HK-2 (cell line): Measurements from ENCODE around the gene KCNK13.
"Not testable (repeated sequence)": the region's sequence is repeated elsewhere in the genome, so short reads cannot be mapped to it uniquely, and the experiment has no call there.

ENCODE experiments used
- DNase-seq: peaks from one replicate; pipeline ENCODE4 v3.0.0-alpha.2; 2018; ENCODE audit not compliant: unreplicated experiment

The KCNK13 gene

DNA sequence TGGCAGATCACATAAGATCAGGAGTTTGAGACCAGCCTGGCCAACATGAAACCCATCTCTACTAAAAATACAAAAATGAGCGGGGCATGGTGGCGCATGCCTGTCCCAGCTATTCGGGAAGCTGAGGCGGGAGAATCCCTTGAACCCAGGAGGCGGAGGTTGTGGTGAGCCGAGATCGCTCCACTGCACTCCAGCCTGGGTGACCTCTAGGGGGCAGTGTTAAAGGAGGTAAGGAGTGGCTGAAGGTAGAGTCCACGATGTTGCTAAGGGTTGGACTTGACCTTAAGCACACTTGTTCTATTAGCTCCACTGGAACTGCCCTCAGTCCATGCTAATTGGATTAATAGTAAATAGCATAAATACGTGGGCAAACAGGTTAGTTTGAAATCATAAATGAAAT lies 132.1 kb downstream of the KCNK13 start:
- DNase-seq = no peak

DNA sequence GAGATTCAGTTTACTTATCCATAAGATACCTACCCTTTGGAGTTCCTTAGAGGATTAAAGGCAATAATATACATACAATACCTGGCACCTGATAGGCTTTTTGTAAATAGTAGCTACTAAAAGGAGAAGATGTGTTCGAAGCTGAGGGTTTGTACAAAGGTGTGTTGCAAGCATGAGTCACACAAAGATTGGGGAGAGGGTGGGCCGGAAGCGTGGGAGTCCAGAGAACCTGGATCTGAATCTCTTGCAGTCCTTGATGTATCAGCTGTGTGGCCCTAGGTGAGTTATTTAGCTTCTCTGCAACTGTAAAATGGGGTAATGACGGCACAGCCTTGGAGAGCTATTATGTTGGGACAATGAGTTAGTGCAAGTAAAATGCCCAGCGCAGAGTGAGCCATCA lies 132.9 kb downstream of the KCNK13 start:
- DNase-seq = no peak

DNA sequence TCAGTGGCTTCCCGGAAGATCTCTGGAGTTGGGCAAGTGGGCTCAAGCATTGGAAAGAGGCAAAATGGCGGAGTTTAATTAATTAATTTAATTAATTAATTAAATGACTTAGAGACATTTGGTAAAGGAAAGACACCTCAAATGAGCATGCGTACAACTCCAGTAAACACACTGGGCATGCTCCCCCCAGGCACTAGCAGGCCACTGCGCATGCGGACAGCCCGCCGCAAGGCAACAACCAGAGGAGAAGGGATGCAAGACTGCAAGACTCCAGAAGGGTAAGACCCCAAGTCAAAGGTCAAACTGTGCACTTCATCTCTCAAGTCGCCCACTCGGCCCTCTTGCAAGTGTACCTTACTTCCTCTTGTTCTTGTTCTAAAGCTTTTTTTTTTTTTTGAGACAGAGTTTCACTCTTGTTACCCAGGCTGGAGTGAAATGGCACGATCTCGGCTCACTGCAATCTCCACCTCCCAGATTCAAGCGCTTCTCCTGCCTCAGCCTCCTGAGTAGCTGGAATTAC lies 136.8 kb downstream of the KCNK13 start:
- no peak for DNase-seq

DNA sequence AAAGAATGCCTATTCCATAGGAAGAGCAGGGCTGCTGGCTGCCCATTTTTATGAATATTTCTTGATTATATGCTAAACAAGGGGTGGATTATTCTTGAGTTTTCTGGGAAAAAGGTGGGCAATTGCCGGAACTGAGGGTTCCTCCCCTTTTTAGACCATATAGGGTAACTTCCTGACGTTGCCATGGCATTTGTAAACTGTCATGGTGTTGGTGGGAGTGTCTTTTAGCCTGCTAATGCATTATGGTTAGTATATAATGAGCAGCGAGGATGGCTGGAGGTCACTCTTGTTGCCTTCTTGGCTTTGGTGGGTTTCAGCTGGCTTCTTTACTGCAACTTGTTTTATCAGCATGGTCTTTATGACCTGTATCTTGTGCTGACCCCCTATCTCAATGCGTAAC lies 138.8 kb downstream of the KCNK13 start:
- not testable (repeated sequence) for DNase-seq

DNA sequence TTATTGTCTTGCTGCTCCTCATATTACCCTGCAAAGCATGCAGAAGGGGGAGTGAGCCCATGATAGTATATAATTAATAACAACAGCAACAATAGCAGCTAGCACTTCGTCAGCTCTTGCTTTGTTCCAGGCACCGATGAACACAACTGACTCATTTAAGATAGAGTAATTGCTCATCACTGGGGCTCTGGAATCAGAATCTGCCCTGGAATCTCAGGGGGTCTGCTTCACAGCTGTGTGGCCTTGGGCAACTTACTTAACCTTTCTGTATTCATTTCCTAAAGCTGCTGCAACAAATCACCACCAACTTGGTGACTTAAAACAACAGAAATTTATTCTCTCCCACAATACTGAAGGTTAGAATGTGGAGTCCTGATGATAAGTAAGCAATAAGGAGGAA lies 139.6 kb downstream of the KCNK13 start:
- DNase-seq = no peak

DNA sequence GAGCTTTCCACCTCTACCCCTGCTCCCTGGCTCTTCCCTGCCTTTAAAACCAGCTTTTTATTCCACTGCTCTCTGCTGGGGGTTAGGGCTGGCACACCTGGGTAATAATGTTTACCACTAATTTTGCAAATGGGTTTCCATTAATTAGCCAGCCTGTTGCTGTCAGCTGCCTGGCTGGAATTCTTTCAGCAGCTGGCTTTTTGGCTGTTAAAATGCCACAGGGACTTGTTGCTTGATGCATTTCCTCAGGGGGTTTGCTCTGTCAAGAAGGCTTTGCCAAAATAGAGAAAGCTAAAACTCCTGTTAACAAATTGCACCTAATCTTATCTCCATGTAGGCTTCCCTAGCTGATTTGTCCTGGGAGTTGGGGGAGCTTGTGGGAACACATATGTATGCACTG lies 142.7 kb downstream of the KCNK13 start:
- DNase-seq = no peak

DNA sequence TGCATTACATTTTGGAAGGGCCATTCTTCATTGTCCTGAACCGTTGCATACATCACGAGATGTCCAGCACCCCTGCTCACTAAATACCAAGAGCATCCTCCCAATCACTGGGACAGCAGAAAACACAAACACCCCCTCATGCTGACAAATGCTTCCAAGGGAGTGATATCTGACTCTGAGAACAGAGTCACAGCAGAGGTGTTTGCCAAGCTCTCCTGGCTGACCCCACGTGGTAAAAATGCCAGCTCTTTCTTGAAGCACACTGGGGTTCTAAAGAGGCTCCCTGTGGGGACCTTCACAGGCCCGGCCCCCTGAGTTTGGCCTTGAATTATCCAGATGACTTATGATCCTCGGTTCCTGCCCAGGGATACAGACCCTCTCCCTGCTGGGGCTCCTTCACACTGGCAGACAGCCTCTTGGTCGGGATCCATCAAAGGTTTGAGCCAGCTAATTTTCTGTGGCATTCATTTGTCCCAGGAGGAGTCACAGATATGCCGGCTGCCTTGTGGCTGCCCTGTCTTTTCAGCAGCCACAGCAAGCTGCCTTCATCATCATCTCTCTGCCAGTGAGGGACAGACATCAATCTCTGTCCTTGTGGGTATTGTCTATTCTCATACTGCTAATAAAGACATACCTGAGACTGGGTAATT lies 151.4 kb downstream of the KCNK13 start:
- DNase-seq = no peak

DNA sequence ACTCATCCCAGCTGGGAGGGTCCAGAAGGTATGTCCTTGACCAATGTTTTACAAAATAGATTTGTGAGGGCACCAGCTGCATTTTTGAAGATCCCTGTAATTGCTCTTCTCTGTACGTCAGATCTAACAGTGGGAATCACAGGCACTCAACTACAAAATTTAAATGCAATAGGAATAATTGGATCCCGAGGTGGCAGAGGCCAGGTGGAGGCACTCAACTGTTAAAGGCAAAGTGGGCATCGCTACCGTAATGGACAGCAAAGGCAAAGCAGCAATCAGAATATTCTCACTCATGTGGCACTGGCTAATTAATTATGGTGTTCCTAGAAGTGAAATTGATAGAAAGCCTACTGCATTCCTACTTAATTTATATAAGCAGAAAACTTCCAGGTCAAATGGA lies 166.7 kb downstream of the KCNK13 start:
- DNase-seq = no peak

DNA sequence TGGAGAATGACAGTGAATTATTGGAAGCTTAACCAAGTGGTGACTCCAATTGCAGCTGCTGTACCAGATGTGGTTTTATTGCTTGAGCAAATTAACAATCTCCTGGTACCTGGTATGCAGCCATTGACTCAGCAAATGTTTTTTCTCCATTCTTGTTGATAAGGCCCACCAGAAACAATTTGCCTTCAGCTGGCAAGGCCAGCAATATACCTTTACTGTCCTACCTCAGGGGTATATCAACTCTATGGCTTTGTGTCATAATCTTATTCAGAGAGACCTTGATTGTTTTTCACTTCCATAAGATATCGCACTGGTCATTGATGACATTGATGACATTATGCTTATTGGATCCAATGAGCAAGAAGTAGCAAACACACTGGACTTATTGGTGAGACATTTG lies 168.1 kb downstream of the KCNK13 start:
- DNase-seq = not testable (repeated sequence)
